ENCODE results near the gene TATDN2.
A peak's percentile ranks its signal among the peaks of the same experiment; 100 is the strongest.

Gene TATDN2

GRCh38 chr3:10272977-10273376, 24.7 kb downstream of the TATDN2 start:
- no peak for DNase-seq

DNA sequence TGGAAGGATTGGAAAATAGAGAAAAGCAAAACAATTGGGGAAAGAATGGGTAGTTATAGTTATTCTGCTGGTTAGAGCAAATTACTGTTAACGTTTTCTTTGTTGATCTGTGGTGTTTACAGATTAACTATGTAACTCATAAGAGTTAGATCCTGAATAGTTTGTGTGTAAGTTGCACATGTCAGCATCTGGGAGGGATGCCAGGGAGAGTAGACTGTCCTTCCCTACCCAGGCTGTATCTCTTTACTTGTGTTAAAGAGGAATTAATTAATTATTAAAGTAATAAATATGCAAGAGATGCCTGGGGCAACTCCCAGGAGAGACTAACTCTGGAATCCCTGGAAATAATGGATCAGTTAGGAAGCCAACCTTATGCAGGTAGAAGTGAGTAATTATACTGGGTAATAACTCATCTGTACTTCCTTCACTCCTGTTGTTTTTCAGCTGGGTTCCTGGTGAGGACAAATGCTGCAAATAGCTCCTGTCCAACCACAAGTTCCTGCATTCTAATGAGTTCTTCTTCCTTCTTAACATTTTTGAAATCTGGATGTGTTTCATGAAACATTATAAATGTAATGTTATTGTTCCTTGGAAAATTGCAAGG, 25.5 kb downstream of the TATDN2 start:
- no peak for DNase-seq

GRCh38 chr3:10274601-10275000, 26.3 kb downstream of the TATDN2 start:
- no peak for DNase-seq

DNA sequence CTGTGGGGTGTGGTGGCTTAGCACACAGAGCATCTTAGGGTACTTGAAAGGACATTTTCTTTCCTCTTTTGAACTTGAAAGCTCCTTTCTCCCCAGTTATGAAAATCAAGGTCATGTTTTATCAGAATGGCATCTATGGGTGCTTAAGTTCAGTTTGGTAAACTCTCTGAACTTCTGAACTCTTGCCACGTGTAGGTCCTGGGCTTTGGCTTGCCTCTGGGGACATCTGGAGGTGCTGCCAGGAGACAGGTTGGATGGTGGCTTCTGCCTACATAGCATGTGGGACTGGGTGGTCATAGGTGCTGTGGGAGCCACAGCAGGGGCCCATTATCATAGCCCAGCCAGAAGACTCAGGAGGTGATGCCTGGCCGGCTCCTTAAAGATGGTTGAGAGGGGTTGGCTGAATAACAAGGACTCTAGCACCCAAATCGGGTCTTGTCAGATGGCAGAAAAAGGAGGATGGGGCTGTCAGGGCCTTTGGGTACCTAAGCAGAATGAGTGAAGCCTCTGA, 28.9 kb downstream of the TATDN2 start:
- DNase-seq = no peak

DNA sequence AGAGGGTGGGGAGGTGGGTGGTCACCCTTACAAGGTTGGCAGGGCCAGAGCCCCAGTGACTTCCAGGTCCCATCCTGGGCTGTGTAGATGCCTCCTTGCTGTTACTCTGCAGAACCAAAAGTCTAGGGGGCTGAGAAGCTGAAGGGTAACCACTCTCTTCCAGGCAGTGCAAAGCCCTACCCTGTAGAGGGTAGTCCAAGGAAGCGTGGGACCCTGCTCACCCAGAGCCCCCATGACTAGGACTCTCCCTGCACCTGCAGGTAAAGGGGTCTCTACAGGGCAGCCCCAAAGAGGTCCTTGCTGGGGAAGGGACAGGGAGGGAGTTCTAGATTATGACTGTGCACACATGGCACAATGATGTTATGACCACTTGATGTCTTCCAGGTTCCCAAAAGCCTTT, 30.2 kb downstream of the TATDN2 start:
- DNase-seq = no peak

DNA sequence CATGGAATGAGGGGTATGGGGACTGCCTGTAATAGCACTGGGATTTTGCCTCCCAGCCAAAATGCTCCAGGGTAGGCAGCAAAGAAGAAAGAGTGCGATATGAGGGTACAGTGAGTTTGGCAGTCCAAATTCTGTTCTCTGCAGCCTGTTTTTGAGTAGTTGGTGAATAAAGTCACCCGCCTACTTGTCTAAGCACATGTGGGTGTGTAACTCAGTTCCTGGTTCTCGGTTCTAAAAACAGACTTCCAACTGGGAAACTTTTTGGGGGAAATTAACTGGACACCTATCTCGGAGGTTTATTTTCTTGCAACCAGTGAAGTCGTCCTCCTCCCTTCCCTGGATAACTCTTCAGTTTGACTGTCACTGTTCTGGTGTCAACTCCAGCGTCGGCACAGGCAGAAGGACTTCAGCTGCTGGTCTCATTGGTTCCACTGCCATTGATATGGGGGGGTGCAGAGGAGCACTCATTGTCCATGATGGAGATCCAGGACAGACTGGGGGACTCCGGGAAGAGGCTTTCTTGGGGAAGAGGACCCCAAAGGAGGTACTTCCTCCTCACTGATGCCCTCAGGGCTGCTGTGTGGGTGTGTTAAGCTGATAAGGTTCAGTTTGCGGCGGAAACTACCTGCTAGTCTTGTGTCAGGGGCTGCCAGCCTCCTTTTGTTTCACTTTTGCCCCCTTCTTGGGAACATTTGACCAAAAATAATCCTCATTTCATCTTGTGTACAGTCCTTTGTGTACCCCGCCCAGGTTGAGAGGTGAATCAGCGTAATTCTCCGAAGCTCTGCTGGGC, 31.3 kb downstream of the TATDN2 start:
- DNase-seq = no peak

GRCh38 chr3:10280177-10280529, 31.9 kb downstream of the TATDN2 start:
- DNase-seq = no peak

DNA sequence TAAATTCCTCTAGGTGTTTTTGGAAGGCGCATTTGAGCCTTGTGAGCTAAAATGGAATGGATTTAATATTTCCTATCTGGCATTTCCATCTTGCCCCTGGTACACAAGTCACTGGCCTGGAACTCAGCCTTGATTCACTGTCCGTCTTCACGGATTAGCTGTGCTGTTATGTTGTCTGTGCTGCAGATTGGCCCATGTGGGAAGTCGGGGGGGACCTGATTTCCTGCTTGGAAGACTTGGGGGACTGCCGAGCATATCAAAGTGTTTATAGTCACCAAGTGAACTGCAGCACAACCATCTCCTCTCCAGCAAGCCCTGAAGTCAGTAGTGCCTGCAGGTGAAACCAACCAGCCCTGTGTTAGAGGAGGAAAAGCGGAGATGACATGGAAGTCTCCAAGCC, 32.3 kb downstream of the TATDN2 start:
- no peak for DNase-seq

DNA sequence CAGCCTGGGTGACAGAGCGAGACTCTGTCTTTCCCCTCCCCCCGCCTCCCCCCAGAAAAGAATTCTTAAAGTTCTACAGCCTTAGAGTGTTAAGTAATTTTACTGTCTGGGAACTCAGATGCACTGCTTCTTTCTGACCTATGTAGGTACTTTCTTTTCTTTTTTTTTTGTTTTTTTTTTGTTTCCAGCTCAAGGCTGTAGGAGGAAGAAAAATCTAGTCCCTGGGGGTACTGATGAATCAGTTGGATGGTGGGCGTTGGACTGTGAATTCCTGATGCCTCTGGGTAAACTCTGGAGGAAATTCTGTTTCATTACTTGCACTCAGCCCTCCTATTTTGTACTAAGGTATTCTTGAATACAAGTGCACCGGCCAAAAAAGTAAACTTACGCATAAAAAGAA, 33.7 kb downstream of the TATDN2 start:
- no peak for DNase-seq

DNA sequence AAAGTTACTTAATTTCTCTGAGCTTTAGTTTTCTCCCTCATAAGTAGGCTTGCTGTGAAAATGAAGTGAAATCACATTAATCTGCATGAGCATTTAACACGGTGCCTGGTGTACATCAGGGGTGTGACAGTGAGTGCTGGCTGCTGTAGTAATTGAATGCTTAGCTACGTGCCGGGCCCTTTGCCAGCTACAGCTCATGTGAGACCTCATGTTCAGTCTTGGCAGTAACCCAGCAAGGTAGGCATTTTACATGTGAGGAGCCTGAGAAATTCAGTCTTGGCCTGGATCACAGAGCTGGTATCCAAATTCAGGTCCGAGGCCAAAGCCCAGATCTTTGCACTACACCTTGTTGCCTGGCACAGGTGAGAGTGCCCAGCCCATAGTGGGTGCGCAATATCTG, 35.4 kb downstream of the TATDN2 start:
- no peak for DNase-seq

GRCh38 chr3:10284496-10284895, 36.2 kb downstream of the TATDN2 start:
- peak; percentile 41 to 57 for DNase-seq

DNA sequence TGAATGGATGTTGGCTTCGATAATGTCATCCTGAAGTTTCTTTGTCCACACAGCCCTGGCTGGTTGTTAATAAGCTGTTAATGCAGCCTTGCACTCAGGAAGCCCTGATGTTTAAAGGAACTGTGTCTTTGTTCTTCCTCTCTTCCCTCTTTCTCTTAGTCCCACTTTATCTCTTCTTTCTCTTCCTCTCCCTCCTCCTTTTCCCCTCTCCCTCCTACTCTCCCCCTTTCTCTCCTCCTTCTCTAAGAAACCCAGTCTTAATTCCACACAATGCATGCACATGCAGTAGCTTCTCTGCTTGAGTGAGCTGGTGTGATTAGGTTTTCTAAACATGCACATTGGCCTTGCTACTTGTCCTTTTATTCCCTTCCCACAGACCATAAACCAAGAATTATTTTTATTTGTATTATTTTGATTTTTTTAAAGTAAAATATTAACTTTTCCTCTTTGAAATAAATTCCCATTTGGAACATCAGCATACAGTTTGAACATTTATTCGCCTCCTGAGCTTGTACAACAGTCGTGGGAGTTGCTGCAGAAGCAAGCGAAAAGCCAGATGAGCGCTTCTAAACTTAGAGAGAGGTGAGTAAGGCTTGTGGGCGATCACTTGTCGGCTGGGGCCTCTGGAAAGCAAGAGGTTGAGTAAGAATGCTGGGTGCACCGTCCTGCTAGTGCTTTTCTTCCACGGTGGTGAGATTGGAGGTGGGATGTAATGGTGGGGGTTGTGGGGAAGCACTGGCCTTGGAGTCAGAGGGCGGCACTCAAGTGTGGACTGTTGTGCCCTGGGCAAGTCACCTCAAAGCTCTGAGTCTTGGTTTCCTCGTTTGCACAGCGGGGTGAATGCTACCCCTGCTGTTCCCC, 37.2 kb downstream of the TATDN2 start:
- DNase-seq = no peak

DNA sequence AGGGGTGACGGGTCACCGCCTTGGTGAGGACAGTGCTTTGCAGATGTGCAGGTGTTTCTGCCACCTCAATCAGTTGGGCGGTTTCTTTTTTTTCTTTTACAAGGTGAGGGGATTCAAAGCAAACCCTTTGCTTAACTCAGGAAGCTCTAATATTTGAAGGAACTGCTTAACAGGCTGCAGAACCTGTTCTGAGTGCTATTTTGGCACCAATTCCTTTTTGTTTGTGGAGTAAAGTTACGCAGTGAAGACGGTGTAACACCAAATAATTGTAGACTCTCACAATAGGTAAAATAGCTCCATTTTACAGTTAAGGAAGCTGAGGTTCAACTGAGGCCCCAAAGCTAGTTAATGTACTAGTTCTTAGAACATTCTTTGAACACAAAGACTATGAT, 37.9 kb downstream of the TATDN2 start:
- DNase-seq = no peak

DNA sequence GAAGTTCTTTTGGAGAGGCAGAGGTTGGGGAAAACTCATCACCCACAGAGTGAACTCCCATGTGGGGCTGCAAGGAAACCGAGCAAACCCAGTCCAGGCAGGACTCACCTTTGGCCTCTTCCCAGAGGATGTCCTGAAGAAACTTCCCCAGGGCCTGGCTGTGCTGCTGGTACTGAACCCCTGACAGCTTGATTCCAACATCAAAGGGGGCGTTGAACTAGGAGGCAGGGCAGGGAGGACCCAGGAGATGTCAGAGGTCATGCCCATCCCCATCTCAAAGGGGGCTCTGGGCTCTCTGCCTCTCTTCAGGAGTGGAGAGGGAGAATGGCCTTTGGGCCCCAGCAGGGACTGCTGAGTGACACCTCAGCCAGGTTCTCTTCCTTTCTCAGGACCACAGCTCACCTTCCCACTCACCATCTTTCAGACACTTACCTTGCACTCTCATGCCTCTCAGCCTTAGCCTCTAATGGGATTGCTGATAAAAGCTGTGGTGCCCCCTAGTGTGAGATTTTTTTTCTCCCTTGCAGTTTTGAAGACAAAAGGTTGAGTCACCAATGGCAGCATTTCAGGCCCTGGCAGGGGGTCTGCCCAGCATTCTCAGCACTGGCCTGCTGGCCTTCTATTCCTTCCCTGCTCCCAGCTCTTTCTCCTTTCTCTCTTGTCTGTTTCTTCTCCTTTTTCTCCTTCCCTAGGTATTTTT, 38.5 kb downstream of the TATDN2 start:
- DNase-seq = no peak

DNA sequence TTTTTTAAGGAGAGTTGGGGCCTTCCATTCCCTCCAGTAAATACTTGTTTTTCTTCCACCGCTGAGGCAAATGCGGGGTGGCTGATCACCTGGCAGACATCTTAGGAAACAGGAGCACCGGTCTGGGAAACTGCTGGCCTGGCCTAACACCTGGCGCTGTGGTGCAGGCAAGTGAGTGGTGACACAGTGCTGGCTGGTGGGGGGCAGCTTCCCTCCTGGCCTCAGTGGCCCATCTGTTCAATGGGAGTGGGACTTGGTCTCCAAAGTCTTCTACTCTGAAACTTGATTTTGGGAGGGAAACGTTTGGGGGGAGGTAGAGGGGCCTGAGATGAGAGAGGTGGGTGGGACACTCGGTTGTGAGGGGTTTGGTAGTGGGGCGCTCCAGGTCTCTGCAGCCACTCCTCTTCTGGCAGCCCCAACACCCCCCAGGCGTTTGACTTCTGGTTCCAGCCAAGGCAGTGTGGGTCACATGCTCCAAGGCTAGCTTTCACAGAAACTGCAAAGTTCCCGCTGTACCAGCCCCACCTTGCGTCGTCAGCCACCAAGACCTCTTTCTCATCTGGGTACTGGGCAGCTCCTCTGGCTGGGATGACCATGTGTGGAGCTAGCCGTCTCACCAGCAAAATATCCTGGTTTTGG, 39.8 kb downstream of the TATDN2 start:
- DNase-seq = no peak

GRCh38 chr3:10288575-10288960, 40.3 kb downstream of the TATDN2 start:
- no peak for DNase-seq

GRCh38 chr3:10289077-10289476, 40.8 kb downstream of the TATDN2 start:
- no peak for DNase-seq

DNA sequence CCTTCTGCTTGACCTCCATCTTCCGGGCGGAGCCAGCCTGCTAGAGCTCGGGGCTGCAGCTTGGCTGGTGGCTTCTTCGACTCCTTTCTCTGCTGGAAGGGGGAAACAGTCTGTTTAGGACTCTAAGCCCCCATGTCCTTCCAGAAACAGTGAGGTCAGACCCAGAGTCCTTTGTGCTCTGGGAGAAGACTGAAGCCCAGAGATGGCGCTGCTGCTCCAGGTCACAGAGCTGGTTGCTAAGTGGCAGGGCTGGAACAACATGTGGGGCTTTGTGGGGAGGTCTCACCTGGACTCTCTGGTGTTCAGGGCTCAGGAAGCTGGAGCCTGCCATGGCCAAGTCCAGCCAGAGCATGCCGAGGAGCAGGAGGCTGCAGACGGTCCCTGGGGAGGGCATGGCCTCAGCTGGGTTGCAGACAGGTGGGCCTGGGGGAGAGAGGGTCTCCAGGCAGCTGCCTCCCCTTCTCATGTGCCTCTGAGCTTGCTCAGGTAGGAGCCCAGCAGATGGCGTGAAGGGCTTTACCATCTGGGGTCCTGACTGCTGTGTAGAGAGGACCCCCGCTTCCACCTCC, 41.6 kb downstream of the TATDN2 start:
- DNase-seq = no peak

GRCh38 chr3:10290481-10291176, 42.4 kb downstream of the TATDN2 start:
- no peak for DNase-seq

GRCh38 chr3:10291641-10292040, 43.4 kb downstream of the TATDN2 start:
- DNase-seq = no peak
